Panc1 (cell line): Measurements from ENCODE around the gene ITPR3. TPM values are rescaled to one million over a fixed set of nuclear protein-coding genes. Genes with fewer than 3 reads are reported as not detected.

Experiments used
- ATAC-seq: fragments of 200-7000 bp; cut with Tn5 transposase; 2 replicates; pipeline ENCODE4 v1.9.1; 2020; ENCODE audit warnings: mild to moderate bottlenecking, moderate library complexity
- BruUV-seq: library from RNA; stranded (reverse); fragments of 400-500 nt; replicated peaks from 2 replicates; lab custom pipeline; 2021; lab: Mats Ljungman, UMichigan
- CTCF ChIA-PET: fragments of 300-600 bp; sonication (Branson Sonifier 250); formaldehyde crosslinking; loops from one replicate; lab custom pipeline; 2022; ENCODE audit warnings: antibody characterized with exemption; lab: Charles Lee
- POLR2A ChIA-PET: fragments of 300-600 bp; sonication (Branson Sonifier 250); formaldehyde crosslinking; loops from one replicate; lab custom pipeline; 2022; ENCODE audit warnings: antibody characterized with exemption; lab: Charles Lee
- DNase-seq: peaks from one replicate; pipeline ENCODE4 v3.0.0-alpha.2; 2010; ENCODE audit warnings: low read depth, low spot score
- H3K27ac ChIP-seq: 2 replicates; pipeline ENCODE4 v1.5.1; 2011; ENCODE audit warnings: mild to moderate bottlenecking, low read length, inconsistent platforms
- H3K27me3 ChIP-seq: fragments of 200-500 bp; sonication (Bioruptor generic); 2 replicates; pipeline ENCODE4 v1.6.0; 2014; ENCODE audit warnings: low read length, inconsistent platforms; ENCODE audit not compliant: control insufficient read depth, insufficient read depth
- H3K36me3 ChIP-seq: fragments of 200-500 bp; sonication (Bioruptor generic); 2 replicates; pipeline ENCODE4 v1.5.1; 2014; ENCODE audit warnings: inconsistent platforms, mild to moderate bottlenecking, low read length, moderate library complexity; ENCODE audit not compliant: control insufficient read depth, insufficient read depth
- H3K4me1 ChIP-seq: 2 replicates; pipeline ENCODE4 v1.5.1; 2011; ENCODE audit warnings: inconsistent platforms, mild to moderate bottlenecking, low read length, moderate library complexity; ENCODE audit not compliant: control insufficient read depth, insufficient read depth
- H3K4me3 ChIP-seq, 2 experiments: 2 replicates each; pipeline ENCODE4 v1.5.1; 2011 to 2012; ENCODE audit warnings: low read depth in 2 of 2, low read length in 2 of 2, mild to moderate bottlenecking in 2 of 2, inconsistent platforms in 1 of 2, moderate library complexity in 1 of 2
- H3K9me3 ChIP-seq: fragments of 200-500 bp; sonication (Bioruptor generic); 2 replicates; pipeline ENCODE4 v1.5.1; 2014; ENCODE audit warnings: low read depth, mild to moderate bottlenecking, inconsistent platforms, low read length, moderate library complexity; ENCODE audit not compliant: control insufficient read depth, insufficient read depth
- CTCF ChIP-seq: fragments of 450-650 bp; IDR thresholded peaks from 2 replicates; pipeline ENCODE4 v1.5.1; 2017; ENCODE audit warnings: mild to moderate bottlenecking
- POLR2AphosphoS5 ChIP-seq: IDR thresholded peaks from 2 replicates; pipeline ENCODE4 v1.6.1; 2012; ENCODE audit warnings: mild to moderate bottlenecking, low read depth, low read length, moderate library complexity
- REST ChIP-seq, 2 experiments: IDR thresholded peaks; 2 replicates each; pipeline ENCODE4 v1.6.1; 2011 to 2012; ENCODE audit warnings: low read depth in 2 of 2, control low read depth in 1 of 2, low read length in 1 of 2, mild to moderate bottlenecking in 1 of 2, moderate library complexity in 1 of 2; ENCODE audit not compliant: insufficient read depth in 1 of 2
- SIN3A ChIP-seq: IDR thresholded peaks from 2 replicates; pipeline ENCODE4 v1.6.1; 2012; ENCODE audit warnings: low read depth, mild to moderate bottlenecking, low read length, moderate library complexity, borderline replicate concordance; ENCODE audit not compliant: insufficient read depth
- TCF7L2 ChIP-seq: IDR thresholded peaks from 2 replicates; pipeline ENCODE4 v1.6.1; 2011; ENCODE audit warnings: mild to moderate bottlenecking, low read depth, low read length, inconsistent platforms
- in situ Hi-C: cut with HindIII; loops from 2 replicates; pipeline ENCODE4 v1.10.0; 2016; ENCODE audit warnings: low sequenced_read_pairs, low pct_unique_long_range_greater_than_20kb
- intact Hi-C: fragments of 100-400 bp; cut with micrococcal nuclease; formaldehyde crosslinking; loops from one replicate; pipeline ENCODE4 v1.10.0; 2022; ENCODE audit not compliant: unreplicated experiment
- total RNA-seq: library from RNA; stranded (reverse); gene quantifications from one replicate; pipeline ENCODE4 v1.2.1, GENCODE V29; 2021; ENCODE audit not compliant: unreplicated experiment

The ITPR3 gene
- total RNA-seq, 1 experiment from 2014 or later, result 65.8 TPM

- Histone ChIP-seq H3K27me3 (no peaks in the 10 kb centered on the region), H3K4me1 (peaks cover 8% of the 10 kb centered on the region), H3K27ac (no peak overlapping the region), H3K9me3 (no peaks in the 10 kb centered on the region), H3K36me3 (peaks cover 7% of the 10 kb centered on the region; the same call in 1 of the 2 replicates), H3K4me3 (no peak overlapping the region)
- intact Hi-C loops, result no loop called here
- ChIA-PET CTCF (no interaction called here), POLR2A (interaction anchor here (0.5 kb wide), 1 partner anchor 59 kb away, joined by 5 read pairs; no protein-coding TSS in a partner anchor)
- TF ChIP-seq REST (IDR thresholded peaks at IDR 0.05; ENCODE audit: insufficient read depth in 1 of 2, low read depth in 2 of 2, low read length in 1 of 2) (no peak), SIN3A (no peak), CTCF (no peak), POLR2AphosphoS5 (no peak), TCF7L2 (no peak)
- DNase-seq, result no peak
- BruUV-seq, result no TSS peak
- in situ Hi-C loops, result no loop called here
- no peak for ATAC-seq
Measured at GRCh38 chr6:33705955-33706725, 85.0 kb downstream of the ITPR3 start.

GRCh38 chr6:33707771-33708170 is 86.6 kb downstream of the ITPR3 start:
- no TSS peak for BruUV-seq
- intact Hi-C loops, result no loop called here
- POLR2A ChIA-PET, result interaction anchor here (0.8 kb wide), 1 partner anchor 13 kb away, joined by 3 read pairs; no protein-coding TSS in a partner anchor
- TF ChIP-seq TCF7L2 (no peak), SIN3A (no peak), CTCF (no peak), POLR2AphosphoS5 (no peak), REST (IDR thresholded peaks at IDR 0.05; ENCODE audit: insufficient read depth in 1 of 2, low read depth in 2 of 2, low read length in 1 of 2) (no peak)
- no peak for ATAC-seq
- DNase-seq, result no peak
- no peak overlapping the region for H3K27ac ChIP-seq
- no peaks in the 10 kb centered on the region for H3K27me3 ChIP-seq
- no peak overlapping the region for H3K4me3 ChIP-seq
- H3K9me3 ChIP-seq, result no peaks in the 10 kb centered on the region
- H3K36me3 ChIP-seq, result peaks cover 7% of the 10 kb centered on the region; the same call in 1 of the 2 replicates
- CTCF ChIA-PET, result no interaction called here
- in situ Hi-C loops, result no loop called here
- H3K4me1 ChIP-seq, result peaks cover 8% of the 10 kb centered on the region
